Choroid plexus epithelial cell (primary cell): Measurements from ENCODE around the gene TNFAIP1.

ENCODE experiments used
- DNase-seq: peaks from one replicate; pipeline ENCODE4 v3.0.0-alpha.2; 2010; ENCODE audit warnings: low read depth
- H3K4me3 ChIP-seq: 2 replicates; pipeline ENCODE4 v1.5.1; 2011; ENCODE audit warnings: low read depth, mild to moderate bottlenecking, control low read depth, low read length, moderate library complexity
- TF ChIP-seq, protein P1 (sequence below): conservative IDR thresholded peaks from 2 replicates; pipeline ENCODE4 v1.5.1; 2011; ENCODE audit warnings: low read depth, mild to moderate bottlenecking, control low read depth, inconsistent platforms, low read length, moderate library complexity

The TNFAIP1 gene

DNA sequence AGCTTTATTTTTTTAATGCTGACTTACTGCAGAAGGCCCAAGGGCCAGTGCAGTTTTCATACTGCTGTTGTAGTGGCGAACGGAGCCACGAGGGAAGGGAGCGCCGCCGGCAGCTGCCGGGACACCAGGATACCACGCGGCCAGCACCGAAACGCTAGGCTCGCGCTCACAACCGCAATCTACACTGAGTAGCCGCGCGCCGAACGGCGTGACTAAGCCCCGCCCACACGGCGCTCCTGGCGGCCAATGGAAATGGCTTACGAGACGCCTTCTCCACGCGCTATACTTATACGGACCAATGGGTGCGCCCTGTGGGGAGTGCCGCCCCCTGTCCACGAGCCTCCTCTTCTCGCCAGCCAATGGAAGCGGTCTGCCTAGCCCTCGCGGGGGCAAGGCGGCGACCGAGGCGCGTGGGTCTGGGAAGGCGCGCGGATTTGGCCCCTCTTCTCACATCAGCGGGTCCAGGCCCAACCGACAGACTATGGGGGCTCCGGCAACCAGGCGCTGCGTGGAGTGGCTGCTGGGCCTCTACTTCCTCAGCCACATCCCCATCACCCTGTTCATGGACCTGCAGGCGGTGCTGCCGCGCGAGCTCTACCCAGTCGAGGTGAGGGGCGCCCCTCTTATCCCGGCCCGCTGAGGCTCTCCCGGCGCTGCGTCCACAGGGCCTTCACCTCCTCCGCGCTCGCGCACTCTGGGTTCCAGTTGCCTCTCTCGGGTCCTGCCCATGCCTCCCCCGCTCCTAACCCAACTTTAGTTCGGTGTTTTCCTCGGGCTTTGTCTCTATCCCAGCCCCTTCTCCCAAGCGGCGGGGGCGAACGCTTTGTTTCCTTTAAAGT is 16.6 kb upstream of the TNFAIP1 start, which contains the start of gene TMEM97:
TMEM97 (plus strand) TSS at position 442 of the 839 bp plus-strand sequence; CDS start at position 482, 40 bp downstream.
- DNase-seq: peak; percentile 99
- peak within 1 kb of the TSS; percentile 79 for H3K4me3 ChIP-seq
- TF ChIP-seq, protein P1, sequence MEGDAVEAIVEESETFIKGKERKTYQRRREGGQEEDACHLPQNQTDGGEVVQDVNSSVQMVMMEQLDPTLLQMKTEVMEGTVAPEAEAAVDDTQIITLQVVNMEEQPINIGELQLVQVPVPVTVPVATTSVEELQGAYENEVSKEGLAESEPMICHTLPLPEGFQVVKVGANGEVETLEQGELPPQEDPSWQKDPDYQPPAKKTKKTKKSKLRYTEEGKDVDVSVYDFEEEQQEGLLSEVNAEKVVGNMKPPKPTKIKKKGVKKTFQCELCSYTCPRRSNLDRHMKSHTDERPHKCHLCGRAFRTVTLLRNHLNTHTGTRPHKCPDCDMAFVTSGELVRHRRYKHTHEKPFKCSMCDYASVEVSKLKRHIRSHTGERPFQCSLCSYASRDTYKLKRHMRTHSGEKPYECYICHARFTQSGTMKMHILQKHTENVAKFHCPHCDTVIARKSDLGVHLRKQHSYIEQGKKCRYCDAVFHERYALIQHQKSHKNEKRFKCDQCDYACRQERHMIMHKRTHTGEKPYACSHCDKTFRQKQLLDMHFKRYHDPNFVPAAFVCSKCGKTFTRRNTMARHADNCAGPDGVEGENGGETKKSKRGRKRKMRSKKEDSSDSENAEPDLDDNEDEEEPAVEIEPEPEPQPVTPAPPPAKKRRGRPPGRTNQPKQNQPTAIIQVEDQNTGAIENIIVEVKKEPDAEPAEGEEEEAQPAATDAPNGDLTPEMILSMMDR: peak; percentile 21

DNA sequence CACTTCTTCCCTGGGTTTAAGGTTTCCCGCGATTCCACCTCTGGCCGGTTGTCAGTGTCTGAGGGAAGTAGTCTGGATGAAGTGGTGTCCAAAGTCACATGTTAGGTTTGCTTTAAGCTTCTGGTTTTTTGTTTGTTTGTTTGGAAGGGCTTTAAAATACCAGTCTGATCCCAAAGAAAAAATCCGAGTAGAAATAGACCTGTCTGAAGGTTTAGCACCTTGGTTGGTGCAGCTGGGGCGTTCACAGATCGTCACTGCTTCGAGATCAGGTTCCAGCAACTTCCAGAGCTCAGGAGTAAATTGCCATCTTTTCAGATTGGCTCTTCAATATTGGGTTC is 16.0 kb upstream of the TNFAIP1 start:
- TF ChIP-seq, protein P1: no peak
- H3K4me3 ChIP-seq: peak overlapping the region; percentile 79
- DNase-seq: no peak

DNA sequence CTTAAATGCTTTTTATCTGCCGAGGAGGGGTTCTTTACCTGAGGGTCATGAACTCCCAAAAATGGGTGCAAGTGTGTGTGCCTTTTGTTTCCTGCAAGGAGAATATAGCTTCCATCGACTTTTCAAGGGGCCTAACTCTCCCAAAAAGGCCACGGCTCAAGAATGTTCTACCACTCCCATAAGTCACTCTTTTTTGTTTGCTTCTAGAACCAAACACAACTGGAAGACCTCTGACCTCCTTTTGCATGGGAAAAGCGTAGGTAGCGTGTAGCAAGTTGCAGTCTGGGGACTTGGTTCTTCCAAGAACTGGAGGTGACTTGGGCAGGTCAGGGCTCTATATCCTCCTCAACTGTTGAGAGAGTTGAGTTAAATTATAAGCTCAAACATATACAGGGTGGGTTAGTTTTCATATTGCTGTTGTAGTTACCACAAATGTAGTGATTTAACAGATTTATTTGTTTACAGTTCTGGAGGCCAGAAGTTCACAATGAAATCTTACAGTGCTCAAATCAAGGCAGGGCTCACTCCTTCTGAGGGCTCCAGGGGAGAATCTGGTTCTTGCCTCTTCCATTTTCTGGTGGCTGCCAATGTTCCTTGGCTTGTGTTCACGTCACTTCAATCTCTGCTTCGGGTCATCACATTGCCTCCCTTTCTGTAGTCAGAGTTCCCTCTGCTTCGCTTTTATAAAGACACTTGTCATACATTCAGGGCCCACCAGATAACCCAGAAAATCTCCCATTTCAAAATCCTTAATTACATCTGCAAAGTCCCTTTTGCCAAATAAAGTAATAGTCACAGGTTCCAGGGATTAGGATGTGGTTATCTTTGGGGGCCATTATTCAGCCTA is 15.1 kb upstream of the TNFAIP1 start:
- DNase-seq: no peak
- H3K4me3 ChIP-seq: no peak overlapping the region
- TF ChIP-seq, protein P1: no peak

DNA sequence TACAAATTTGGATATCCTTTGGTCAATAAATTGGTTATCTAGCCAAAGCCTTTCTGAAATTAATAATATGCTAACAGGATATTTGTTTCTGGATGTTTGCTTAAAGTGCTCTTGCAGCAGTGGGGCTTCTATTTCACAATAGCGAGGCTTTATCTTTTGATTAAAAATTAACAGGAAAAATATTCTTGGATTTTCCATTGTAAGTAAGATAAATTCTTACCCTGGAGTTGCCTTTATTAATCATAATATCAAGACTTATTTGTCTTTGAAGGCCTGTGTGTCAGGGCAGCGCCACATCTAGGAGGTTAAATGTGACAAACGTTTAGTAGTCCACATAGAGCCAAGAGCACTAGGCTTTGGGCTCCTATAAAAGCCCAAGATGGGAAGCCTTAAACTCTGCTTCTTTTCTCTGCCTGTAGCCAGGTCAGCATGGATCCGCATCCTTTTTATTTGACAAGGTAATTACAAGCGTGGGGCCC is 11.3 kb upstream of the TNFAIP1 start:
- no peak for DNase-seq
- TF ChIP-seq, protein P1: no peak
- H3K4me3 ChIP-seq: no peak overlapping the region

DNA sequence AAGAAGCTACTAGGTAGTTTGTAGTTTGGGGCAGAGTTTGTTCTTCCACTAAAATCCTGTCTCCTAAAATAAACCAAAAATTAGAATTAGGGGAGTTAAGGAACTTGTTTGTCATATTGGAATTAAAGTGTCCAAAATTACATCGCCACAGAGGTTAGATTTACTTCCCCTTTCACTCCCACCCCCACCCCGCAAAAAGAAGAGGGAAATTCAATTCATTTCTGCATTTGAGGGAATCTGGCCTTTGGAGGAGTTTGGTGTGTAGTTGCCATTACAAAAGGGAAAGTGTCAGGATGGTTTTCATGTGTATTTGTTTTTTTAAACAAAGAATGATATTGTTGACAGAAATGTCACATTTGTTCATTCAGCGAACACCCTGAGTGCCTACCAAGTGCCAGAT is 10.8 kb upstream of the TNFAIP1 start:
- TF ChIP-seq, protein P1: no peak
- H3K4me3 ChIP-seq: no peak overlapping the region
- DNase-seq: no peak

DNA sequence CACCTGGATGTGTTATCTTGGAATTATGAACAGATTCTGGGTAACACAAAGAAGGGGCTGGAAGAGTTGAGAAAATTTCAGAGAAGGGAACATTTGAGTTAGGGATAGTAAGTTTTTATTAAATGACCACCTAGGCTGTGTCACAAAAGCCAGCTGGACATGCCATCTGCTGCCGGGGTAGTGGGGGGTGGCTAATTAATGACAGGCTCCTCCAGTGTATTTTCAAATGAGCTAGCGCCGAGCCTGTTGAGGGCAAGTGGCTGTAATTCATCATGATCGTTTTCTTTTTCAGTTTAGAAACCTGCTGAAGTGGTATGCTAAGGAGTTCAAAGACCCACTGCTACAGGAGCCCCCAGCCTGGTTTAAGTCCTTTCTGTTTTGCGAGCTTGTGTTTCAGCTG is 10.3 kb upstream of the TNFAIP1 start:
- H3K4me3 ChIP-seq: no peak overlapping the region
- no peak for DNase-seq
- TF ChIP-seq, protein P1: no peak
